ENCODE results near the gene NRP1.

NRP1 gene

GRCh38 chr10:33347211-33347610, 12.7 kb upstream of the NRP1 start:
- FAIRE-seq, result no peak

- no peak for FAIRE-seq
These were observed 10.8 kb upstream of the NRP1 start for GRCh38 chr10:33345236-33345635.

GRCh38 chr10:33344676-33345075, 10.2 kb upstream of the NRP1 start:
- FAIRE-seq, result no peak

- FAIRE-seq, result no peak
These were observed 7.2 kb upstream of the NRP1 start for GRCh38 chr10:33341637-33342036.

- no peak for FAIRE-seq
These were observed 3.0 kb upstream of the NRP1 start for GRCh38 chr10:33337326-33337957.

- FAIRE-seq, result no peak
These were observed 2.3 kb upstream of the NRP1 start for GRCh38 chr10:33336582-33337325.

- FAIRE-seq, result no peak
These were observed 1.5 kb upstream of the NRP1 start for GRCh38 chr10:33335801-33336581.

GRCh38 chr10:33335551-33335800, 1.0 kb upstream of the NRP1 start:
- FAIRE-seq, result no peak

GRCh38 chr10:33334805-33335550, 511 bp upstream of the NRP1 start:
- FAIRE-seq, result no peak

- FAIRE-seq, result no peak
These were observed 986 bp downstream of the NRP1 start for GRCh38 chr10:33333260-33334101.

GRCh38 chr10:33332183-33333065, 2.0 kb downstream of the NRP1 start:
- FAIRE-seq, result no peak

- FAIRE-seq, result no peak
These were observed 3.1 kb downstream of the NRP1 start for GRCh38 chr10:33331379-33331694.

- peak; percentile 95 for FAIRE-seq
These were observed 3.7 kb downstream of the NRP1 start for GRCh38 chr10:33330543-33331378.

- no peak for FAIRE-seq
These were observed 5.3 kb downstream of the NRP1 start for GRCh38 chr10:33329178-33329577.

GRCh38 chr10:33328253-33328652, 6.2 kb downstream of the NRP1 start:
- no peak for FAIRE-seq

- FAIRE-seq, result no peak
These were observed 6.7 kb downstream of the NRP1 start for GRCh38 chr10:33327751-33328150.

GRCh38 chr10:33326933-33327332, 7.5 kb downstream of the NRP1 start:
- no peak for FAIRE-seq

- FAIRE-seq, result no peak
These were observed 8.5 kb downstream of the NRP1 start for GRCh38 chr10:33325929-33326328.

GRCh38 chr10:33323721-33324120, 10.7 kb downstream of the NRP1 start:
- no peak for FAIRE-seq

GRCh38 chr10:33321516-33321915, 13.0 kb downstream of the NRP1 start:
- no peak for FAIRE-seq

- no peak for FAIRE-seq
These were observed 14.2 kb downstream of the NRP1 start for GRCh38 chr10:33320288-33320687.
